ENCODE data around the gene SLC13A5. TPM values are rescaled to one million over a fixed set of nuclear protein-coding genes. Genes with fewer than 3 reads are reported as not detected.

The SLC13A5 gene
- under 0.01 TPM in 1 of 2 replicates, not detected in the other for total RNA-seq

DNA sequence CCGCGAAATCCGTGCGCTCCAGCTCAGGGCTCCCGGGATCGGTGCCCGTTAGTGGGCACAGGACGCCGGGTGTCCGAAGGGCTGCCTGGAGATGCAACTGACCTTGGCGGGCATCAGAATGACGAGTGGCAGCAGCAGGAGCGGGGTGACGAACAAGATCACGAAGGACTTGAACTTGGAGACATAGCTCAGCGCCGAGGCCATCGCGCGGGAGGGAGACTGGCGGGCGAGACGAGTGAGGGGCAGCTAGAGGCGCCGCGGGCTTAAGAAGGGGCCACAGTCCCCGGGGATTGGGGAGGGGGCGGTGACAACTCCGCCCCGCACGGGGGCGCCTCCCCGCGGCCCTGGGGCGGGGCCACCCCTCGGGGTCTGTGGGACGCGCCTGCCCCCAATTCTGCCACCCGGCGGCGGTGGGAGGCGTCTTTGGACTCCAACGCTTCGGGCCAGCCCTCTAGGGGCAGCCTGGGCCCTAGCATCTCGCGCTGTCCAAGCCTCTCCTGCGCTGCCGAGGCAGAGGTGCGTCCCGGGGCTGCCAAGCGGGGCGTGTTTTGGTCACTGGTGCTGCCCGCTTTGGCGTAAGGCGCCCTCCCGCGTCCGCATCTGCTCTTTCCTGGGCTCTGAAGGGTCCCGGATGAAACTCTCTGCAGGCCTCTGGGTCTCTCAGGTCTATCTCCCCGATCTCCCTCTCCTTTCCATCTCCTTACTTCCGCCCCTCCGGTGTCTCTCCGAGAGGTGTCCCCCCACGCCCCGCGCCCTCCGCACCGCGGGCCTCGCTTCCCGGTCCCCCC is at the start of gene SLC13A5:
SLC13A5 (minus strand) TSS at position 240 of the 788 bp plus-strand sequence; CDS start at position 204, 36 bp downstream.

DNA sequence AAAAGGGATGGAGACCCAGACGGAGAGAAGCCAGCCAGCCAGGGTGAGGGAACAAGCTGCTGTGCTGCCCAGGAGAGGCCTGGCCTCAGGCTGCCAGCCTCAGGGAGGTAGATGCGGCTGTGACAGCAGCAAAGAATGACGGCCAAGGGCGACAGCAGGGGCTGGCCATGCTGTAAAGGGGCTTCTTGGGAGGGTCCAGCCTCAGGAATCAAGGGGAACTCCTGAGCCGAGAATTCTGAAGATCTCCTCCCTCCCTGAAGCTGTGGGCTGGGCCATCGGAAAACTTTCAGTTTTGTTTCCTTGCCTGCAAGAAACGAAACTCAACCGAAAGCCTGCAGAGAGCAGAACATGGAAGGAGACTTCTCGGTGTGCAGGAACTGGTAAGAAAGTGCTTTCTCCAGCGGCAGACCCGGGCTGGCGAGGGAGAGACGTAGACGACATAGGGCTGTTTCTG is 42.6 kb upstream of the SLC13A5 start, which contains the start of gene XAF1:
XAF1 (plus strand) TSS at position 316 of the 454 bp plus-strand sequence; CDS start at position 349, 33 bp downstream.

DNA sequence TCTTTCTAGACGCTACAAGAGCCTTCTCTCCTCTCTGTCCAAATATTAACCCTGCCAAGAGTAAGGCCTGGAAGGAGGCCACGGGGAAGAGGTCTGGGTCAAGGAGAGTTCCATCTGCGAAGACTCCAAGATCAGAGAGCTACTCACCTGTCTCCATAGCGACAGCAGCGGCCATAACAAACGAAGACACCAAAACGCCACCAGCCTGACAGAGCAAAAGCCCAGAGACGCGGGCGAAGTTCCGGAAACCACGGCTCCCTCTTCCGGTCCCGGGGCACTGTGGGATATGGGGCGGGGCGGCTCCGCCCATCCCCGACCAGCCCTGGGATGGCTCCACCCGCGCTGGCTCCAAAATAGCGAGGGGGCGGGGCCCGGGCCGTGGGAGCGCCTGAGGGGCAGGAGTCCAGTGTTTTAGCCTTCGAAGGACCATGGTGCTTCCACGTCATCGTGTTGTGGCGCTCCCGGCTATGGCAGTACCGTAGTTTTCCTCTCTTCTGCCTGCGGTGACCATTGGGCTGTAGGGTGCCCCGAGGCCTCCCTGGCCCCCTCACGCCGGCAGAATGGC is 61.7 kb downstream of the SLC13A5 start, which contains the start of the genes C17orf100 and MED31:
C17orf100 (plus strand) TSS at position 409 of the 565 bp plus-strand sequence; CDS start at position 561, 152 bp downstream.
MED31 (minus strand) TSS at position 252 of the 565 bp plus-strand sequence; CDS start at position 175, 77 bp downstream.

DNA sequence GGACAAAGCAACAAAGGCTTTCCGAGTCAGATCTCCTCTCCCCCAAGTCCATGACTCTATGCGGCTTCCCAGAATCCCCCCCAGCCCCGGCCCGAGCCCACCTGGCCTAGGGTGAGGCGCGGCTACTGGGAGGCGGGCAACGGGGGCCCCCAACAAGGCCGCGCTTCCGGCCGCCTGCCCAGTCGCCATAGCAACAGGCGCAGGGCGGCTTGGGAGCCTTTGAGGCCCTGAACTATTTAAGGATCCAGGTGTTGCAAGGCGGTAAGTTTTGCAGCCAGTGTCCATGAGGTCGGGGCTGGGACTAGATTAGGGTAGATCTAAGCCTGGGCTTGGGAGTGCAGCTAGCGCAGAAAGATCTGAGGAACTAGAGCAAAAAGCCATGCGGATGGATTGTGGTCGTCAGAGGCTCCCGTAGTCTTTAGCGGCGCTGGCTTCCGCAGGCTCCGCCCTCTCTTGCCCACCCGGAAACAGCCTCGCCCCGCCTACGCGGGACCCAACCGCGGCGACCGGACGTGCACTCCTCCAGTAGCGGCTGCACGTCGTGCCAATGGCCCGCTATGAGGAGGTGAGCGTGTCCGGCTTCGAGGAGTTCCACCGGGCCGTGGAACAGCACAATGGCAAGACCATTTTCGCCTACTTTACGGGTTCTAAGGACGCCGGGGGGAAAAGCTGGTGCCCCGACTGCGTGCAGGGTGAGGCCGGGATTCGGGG is 72.5 kb downstream of the SLC13A5 start, which contains the start of the genes KIAA0753 and TXNDC17:
KIAA0753 (minus strand) TSS at position 176 of the 711 bp plus-strand sequence. CDS start 5,608 bp downstream, outside the sequence.
TXNDC17 (plus strand) TSS at position 525 of the 711 bp plus-strand sequence; CDS start at position 548, 23 bp downstream.

Other genes starting within 250 kb of the SLC13A5 start
- gene PITPNM3, start 156.8 kb downstream of the SLC13A5 start, total RNA-seq: 2.6 and 4.9 TPM in 2 replicates
- gene KIAA0753, start 72.7 kb downstream of the SLC13A5 start, total RNA-seq: 9.7 and 15.9 TPM in 2 replicates
- gene TXNDC17, start 72.3 kb downstream of the SLC13A5 start, total RNA-seq: 82.4 and 227 TPM in 2 replicates
- gene MED31, start 61.8 kb downstream of the SLC13A5 start, total RNA-seq: 4.9 and 8.2 TPM in 2 replicates
- 0.26 and 2.9 TPM in 2 replicates for gene C17orf100, start 61.6 kb downstream of the SLC13A5 start, total RNA-seq
- 9.8 and 14.6 TPM in 2 replicates for gene XAF1, start 42.7 kb upstream of the SLC13A5 start, total RNA-seq
- 0.94 TPM in 1 of 2 replicates, not detected in the other for gene FBXO39, start 62.8 kb upstream of the SLC13A5 start, total RNA-seq
- not detected in 2 replicates for gene TEKT1, start 118.4 kb upstream of the SLC13A5 start, total RNA-seq

Measured in pericardium fibroblast (primary cell).